HG02840 (cell line): Measurements from ENCODE around the gene ISY1.
"Not testable (repeated sequence)": the region's sequence is repeated elsewhere in the genome, so short reads cannot be mapped to it uniquely, and the experiment has no call there.

Experiments
- ATAC-seq: cut with Tn5 transposase; IDR thresholded peaks from one replicate; pipeline ENCODE4 v1.9.1; 2021; ENCODE audit warnings: mild to moderate bottlenecking, moderate library complexity, moderate number of reproducible peaks; ENCODE audit not compliant: unreplicated experiment, low FRiP score

Gene ISY1

DNA sequence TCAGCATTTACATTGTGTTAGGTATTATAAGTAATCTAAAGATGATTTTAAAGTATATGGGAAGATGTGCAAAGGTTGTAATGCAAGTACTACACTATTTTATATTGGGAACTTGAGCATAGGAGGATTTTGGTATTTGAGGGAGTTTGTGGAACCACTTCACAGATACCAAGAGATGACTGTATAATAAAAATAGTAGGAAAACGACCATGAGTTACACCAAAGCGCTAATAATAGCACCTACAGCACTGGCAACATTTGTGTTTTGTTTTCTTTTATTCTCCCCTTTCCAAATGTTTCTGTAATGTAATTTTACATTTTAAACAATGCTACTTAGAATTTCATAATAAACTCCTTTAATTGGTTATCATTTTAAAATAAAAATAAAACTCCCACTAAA lies 12.3 kb upstream of the ISY1 start:
- no peak for ATAC-seq

DNA sequence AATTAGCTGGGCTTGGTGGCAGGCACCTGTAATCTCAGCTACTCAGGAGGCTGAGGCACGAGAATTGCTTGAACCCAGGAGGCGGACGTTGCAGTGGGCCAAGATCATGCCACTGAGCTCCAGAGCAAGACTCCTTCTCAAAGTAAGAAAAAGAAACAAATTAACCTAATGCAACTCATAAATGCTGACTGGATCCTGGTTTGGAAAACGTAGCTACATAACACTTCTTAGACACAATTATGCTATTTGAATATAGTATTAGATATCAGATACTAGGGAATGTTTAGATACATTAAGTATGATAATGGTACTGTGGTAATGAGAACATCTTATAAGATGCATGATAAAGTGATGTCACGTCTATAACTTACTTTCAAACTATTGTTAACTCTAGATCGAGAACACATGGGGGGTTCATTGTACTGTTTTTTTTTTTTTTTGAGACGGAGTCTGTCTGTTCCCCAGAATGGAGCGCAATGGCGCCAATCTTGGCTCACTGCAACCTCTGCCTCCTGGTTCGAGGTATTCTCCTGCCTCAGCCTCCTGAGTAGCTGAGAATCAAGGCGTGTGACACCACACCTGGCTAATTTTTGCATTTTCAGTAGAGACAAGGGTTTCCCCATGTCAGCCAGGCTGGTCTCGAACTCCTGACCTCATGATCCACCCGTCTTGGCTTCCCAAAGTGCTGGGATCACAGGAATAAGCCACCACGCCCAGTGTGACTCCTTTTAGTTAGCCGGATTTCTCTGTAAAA lies 5.9 kb upstream of the ISY1 start:
- no peak for ATAC-seq

DNA sequence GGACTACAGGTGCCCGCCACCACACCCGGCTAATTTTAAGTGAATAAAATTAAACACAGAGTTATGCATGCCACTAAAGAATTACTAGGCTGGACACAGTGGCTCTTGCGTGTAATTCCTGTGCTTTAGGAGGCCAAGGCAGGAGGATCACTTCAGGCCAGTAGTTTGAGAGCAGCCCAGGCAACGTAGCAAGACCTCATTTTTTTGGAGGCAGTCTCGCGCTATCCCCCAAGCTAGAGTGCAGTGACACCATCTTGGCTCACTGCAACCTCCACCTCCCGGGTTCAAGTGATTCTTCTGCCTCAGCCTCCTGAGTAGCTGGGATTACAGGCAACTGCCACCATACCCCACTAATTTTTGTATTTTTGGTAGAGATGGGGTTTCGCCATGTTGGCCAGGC lies 4.7 kb upstream of the ISY1 start:
- not testable (repeated sequence) for ATAC-seq

DNA sequence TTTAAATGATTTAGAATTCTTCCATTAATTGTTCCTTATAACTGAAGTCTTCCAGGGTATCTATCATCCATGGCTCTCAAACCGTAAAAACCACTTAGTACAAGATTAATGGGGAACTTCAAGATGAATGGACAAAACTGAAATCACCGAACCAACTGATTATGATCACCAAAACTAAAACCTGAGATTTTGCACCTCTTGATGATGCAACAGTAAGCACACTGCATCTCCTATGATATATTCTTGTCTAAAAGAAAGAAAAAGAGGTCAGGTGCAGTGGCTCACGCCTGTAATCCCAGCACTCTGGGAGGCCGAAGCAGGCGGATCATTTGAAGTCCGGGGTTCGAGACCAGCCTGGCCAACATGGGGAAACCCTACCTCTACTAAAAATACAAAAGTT lies 3.6 kb upstream of the ISY1 start:
- no peak for ATAC-seq

DNA sequence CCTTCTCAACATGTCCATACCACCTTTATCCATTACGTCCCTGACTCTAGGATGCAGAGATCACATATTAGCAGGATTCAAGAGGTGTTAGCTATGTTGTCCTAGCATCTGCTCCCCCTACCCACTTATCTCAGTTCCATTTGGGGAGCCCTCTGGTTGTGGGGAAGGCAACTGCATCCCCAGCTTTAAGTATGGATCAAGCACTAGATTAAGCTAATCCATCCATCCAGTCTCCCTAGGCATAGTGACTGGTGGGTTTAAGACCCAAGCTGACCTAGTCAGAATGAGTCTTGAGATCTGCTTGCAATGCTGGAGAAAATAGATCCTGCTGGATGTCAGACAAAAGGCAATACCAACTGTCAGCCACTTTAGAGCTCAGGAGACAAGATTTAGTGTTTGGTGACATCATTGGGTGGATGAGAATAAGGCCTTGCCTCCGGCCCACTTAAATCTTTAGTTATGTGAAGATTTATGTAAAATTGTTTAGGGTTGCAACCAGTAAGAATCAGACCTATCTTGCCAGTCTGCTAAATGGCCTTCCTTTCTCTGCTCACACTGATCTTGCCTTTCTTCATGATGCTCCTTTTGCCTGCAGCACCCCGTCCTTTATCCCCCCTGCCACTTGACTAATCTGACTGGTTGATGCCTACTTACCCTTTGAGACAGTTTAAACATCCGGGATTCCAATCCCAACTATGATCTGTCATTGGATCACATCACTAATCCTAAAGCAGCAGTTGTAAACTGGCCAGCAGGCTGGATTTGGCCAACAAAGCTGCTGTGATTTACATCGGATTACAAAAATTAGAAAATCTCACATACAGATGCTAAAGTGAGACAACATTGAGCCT lies 2.1 kb upstream of the ISY1 start:
- ATAC-seq = no peak

DNA sequence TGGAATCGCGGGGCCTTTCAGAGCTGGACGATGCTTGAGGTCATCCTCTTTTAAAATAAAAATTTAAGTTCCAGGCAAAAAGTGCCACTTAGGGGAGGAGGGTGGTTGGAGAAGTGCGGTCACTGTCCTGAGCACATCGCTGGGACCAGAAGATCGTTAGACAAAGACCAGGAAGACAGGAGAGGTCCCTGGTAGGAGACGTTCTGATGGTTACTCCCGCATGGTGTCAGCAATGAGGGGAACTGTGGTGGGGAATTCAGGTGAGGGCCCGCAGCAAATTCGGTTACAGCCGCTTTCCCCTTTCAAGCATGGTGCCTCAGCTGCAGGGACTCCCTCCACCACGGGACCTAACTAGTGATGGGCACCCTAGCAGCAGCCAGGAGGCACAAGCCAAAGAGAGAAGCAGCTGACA lies 1.0 kb upstream of the ISY1 start:
- no peak for ATAC-seq

DNA sequence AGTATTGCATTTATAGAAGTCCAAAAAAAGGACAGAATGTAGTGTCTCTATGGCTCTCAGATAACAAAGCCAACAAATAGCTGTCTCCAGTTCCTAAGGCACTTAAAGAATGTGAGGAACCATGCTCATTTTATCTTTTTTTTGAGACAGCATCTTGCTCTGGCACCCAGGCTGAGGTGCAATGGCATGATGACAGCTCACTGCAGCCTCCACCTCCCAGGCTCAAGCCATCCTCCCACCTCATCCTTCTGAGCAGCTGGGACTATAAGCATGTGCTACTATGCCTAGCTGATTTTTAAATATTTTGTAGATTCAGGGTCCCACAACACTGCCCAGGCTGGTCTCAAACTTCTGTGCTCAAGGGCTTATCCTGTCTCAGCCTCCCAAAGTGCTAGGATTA lies 16.1 kb downstream of the ISY1 start:
- ATAC-seq = no peak

DNA sequence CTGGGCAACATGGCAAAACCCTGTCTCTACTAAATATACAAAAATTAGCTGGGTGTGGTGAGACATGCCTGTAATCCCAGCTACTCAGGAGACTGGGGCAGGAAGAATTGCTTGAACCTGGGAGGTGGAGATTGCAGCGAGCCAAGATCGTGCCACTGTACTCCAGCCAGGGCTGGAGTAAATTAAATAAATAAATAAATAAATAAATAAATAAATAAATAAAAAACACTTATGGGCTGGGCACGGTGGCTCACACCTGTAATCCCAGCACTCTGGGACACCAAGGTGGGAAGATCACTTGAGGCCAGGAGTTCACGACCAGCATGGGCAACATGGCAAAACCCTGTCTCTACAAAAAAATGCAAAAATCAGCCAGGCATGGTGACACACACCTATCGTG lies 19.9 kb downstream of the ISY1 start:
- not testable (repeated sequence) for ATAC-seq

DNA sequence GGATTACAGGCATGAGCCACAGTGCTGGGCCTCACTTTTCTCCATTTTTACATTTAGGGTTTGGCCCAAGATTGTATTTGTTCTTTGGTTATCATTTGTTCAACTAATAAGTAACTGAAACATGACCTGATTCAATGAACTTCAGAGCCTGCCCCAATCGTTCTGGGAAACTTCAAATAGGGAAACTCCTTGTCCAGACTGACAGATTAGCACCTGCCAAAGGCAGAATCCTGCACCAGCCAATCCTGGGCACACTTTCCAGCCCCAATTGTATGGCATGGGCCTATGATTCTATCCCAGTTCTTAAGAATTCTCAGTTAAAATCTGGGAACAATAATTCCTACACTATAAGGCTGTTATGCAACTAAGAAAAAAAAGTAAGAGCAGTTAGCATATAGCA lies 21.0 kb downstream of the ISY1 start:
- no peak for ATAC-seq

DNA sequence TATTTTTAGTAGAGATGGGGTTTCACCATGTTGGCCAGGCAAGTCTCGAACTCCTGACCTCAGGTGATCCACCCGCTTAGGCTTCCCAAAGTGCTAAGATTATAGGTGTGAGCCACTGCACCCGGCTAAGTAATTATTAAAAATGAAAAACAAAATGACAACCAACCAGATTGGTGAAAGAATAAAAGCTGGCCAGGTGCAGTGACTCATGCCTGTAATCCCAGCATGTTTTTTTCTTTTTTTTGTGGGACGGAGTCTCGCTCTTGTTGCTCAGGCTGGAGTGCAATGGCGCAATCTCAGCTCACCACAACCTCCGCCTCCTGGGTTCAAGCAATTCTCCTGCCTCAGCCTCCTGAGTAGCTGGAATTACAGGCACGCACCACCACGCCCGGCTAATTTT lies 24.6 kb downstream of the ISY1 start:
- not testable (repeated sequence) for ATAC-seq

DNA sequence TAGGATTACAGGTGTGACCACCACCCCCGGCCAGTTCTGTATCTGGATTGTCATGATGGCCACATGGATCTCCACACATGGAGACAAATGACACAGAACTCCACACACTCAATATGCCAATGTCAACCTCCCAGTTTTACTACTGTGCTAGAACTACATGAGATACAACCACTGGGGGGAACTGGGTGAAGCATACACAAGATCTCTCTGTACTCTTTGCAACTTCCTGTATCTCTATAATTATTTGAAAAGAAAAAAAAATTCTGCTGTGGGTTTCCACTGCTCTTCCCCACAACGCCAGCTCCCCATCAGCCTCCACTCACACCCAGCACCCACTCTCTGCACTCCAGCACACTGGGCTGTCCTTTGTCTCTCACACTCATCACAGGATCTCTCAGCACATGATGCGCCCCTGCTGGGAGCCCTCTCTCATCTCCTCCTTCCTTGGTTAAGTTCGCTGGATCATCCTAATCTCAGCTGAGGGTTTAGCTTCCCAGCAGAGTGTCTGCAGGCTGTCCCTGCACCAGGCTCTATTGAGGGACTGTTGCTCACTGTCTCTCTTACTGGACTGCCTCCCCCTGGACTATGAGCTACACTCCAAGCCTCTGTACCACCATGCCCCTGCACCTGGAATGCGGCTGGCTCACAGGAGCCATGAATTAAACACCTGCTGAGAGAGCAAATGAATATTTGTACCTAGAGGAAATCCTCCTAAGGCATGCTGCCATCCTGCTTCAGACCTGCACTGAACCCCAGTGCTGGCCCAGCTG lies 28.6 kb downstream of the ISY1 start:
- ATAC-seq = no peak

DNA sequence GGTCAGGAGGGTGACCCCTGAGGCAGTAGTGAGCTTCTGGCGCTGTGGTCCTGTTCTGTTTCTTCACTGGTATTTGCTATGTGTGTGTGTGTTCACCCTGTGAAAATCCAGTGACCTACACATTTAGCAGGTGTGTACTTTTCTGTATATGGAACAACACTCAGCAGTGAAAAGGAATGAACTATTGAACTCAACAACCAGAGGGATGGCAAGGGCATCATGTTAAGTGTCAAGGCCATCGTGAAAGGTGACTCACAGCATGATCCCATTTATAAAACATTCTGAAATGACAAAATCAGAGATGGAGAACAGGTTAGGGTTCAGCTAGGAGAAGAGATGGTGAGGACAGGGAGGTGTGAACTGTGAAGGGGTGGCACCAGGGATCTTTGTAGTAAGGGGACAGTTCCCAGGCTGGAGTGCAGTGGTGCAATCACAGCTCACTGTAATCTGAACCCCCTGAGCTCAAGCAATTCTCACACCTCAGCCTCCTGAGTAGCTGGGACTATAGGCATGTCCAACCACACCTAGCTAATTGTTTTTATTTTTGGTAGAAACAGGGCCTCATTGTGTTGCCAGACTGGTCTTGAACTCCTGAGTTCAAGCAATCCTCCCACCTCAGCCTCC lies 29.3 kb downstream of the ISY1 start:
- no peak for ATAC-seq

DNA sequence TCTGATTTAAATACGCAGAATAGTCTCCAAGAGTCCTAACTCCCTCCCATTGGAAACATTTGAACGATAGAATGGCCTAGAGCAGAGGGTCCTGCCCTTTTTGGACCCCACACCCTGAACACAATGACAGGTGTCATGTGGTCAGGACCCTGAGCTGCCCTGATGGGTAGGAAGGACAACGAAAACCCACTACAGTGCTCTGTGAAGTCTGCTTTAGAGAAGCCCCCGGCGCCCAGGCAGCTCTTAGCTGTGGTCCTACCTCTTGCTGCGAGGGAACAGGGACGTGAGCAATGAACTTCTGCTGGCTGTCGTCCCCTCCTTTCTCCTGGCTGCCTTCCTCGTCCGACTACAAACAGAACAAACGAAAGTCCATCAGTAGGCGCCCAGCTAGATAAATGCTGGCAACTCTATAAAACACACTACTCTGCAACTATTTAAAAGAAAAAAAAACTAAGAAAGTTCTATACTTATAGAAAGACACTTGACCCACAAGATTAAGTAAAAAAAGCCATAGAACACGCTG lies 30.5 kb downstream of the ISY1 start:
- no peak for ATAC-seq

DNA sequence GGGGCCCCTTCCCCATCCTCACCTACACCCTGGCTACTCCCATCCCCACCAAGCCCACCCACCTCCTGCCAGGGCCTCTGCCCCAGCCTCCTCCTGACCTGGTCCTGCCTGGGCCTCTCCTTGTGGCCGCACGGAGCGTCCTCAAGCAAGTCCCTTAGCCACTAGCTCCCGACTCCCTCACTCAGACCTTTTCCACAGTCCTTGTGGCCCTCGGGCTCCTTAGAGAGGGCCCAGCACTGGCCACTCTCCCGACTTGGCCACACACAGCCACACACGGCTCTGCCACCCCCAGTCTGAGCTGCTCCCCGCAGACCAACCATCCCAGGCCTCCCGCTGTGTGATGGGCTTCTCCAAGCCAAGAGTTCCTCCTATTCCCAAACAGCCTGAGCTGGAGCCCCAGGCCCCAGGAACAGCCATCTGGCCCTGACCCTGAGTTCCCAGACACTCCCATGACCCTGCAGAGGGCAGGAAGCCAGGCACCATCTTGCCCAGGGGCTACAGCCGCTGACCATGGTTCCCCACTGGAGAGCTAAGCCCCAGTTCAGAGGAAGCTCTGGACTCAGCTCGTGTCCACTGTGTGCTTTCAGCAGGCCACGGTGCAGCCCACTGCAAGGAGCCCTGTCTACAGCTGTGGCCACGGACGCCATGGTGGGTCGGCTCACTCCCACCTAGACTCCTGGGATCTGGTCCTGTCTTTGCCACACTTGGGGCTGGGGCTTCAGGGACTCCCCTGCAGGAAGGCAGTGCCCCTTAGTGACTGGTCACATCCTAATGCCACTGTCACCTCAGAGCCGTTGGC lies 32.3 kb downstream of the ISY1 start:
- ATAC-seq = no peak

DNA sequence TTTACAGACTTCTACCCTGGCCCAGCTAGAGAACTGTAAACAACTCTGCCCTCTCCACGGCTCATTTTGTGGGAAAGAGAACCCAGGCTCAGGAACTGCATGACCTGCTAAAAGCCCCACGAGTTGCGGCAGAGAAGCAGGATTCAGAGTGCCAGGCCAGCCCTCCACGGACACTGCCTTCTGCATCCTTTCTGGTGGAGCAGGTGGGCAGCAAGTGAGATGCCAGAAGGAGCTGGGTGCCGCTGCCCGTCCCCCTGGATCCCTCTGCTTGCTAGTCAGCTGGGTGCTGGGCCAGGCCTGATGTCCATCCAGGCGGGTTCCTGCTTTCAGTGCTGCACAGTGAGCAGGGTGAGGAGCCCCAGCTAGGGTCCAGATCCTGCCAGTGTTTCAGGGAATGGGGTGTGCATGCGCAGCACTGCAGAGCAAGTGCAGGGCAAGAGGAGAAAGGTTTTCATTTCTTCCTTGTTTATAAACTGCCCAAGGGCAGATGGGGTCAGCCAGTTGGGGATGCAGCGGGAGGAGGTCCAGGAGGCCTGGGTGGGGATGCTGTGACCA lies 34.1 kb downstream of the ISY1 start:
- no peak for ATAC-seq

DNA sequence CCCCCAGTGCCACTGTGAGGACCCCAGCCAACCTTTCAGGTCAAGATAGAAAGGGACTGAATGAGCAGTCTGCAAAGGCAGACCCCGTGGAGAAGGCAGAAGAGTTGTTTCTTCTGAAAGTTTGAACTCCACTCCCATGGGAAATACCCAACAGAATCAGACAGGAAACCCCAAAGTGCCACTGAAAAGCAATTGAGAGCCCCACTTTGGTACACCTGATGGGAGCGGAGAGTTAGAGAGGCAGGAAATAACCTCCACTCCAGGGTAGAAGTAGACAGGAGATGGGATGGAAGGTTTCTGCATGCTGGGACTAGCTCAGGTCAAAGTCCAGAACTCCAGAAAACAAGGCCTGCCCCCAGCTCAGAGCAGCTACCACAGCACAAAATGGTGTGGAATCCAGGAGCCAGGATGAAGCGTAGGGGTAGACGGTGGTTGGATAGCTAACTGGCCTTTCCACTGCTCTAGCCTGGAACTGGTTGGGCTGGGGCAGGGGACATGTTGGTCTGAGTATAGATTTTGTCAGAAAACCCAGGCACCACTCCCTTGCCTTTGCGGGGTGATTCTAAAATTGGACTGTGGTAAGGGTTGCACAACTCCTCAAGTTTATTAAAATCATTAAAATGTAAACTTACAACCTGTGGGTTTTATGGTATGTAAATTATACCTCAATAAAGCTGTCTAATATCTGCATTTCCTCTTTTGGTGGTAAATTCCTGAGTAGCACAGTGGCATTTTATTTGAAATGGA lies 37.4 kb downstream of the ISY1 start:
- ATAC-seq = no peak

DNA sequence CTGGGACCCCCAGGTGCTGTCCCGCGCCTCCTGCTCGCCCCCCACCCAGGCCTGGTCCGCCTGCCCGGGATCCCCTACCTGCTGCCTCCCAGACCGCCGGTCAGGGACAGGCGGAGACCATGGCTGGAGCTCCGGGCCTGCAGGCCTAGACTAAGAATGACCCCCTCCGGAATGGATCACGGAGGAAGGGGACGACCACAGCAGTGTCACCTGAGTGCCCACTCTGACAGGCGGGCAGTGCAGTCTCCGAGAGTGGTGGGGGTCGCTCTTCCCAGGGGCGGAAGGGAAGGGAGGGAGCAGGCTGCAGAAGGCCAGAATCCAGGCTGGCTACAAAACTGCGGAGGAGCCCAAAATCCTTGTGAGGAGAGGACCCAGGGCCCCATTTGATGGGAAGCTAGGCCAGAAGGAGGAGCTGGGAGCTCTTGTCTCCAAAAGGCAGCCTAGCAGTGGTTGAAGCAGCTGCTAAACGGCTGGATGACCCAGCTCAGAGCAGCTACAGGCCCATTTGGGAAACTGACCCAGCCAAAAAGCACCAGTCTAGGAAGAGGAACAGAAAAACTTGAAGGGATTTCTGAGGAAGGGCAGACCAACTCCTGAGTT lies 38.4 kb downstream of the ISY1 start:
- no peak for ATAC-seq

DNA sequence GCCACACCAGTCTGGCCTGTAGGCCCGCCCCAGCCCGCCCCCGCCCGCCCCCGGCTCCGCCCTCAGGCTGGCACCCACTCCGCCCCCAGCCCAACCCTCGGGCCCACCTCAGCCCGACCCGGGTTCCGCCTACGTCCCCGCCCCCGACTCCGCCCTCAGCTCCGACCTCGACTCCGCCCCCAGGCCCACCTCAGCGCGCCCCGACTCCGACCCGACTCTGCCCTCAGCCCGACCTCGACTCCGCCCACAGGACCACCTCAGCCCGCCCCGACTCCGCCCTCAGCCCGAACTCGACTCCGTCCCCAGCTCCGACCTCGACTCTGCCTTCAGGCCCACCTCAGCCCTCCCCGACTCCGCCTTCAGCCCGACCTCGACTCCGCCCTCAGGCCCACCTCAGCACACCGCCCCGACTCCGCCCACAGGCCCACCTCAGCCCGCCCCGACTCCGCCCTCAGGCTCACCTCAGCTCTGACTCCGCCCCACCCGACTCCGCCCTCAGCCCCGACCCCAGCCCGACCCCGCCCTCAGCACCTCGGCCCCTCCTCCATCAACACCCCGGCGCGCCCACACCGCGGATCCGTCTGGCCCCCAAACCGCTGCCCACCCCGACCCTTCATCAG lies 39.0 kb downstream of the ISY1 start, which contains the start of gene RAB43:
RAB43 (minus strand) TSS at position 13 of the 620 bp plus-strand sequence. CDS start 315 bp downstream, outside the sequence.
- peak; percentile 41 for ATAC-seq
